Fibroblast of skin of right quadriceps (primary cell): ENCODE measurements around the gene P3H4.

ENCODE experiments used
- DNase-seq: peaks from one replicate; pipeline ENCODE4 v3.0.0-alpha.2; 2013

Gene P3H4

DNA sequence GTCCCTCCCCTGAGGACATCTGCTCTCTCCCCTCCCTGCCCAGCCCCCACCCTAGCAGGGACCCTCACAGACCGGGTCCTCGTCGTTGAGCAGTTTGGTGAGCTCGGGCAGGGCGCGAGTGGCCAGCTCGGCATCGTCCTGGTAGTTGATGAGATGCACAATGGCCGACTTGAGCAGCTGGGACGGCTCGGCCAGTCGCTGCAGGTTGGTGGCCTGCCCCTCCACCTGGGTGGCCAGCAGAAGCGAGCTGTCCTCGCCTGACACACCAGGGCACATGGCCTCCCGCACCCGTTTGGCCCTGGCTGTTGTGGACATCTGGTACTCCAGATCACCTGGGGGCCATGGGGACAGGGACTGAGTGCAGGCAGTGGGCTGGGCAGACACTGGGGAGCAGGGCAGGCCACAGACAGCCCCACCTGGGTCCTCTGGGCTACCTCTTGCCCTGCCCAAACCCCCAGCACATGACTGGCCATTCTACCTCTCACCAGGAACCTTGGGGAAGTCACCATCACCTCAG, 42.3 kb downstream of the P3H4 start:
- DNase-seq = no peak

DNA sequence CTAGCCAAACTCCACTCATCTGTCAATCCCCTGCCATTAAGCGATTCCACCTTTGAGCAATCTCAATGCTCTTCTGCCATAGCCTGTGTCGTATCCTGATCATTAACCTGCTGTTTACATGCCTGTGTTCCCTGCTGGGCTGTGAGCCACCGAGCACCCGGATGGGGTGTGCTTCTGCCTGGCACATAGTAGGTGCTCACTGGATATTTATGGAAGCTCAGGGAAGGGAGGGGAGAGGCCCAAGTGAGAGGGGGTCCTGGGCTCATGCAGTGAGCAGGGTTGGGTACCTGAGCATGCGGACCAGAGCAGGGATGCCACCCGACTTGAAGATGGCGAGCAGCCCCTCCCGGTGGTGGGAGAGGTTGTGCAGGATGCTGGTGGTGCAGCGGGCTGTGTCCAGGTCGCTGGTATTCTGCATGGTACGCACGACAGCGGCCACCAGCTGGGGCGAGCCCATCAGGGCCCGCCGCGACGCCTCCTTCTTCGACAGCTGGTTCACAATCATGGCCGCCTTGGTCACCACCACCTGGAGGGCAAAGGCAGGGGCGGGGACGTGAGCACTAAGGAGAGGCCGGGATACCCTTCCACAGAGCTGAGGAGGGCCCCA, 43.0 kb downstream of the P3H4 start:
- no peak for DNase-seq

GRCh38 chr17:41767324-41768042, 44.3 kb downstream of the P3H4 start:
- DNase-seq = no peak

- no peak for DNase-seq
These were observed 45.6 kb downstream of the P3H4 start for GRCh38 chr17:41766135-41766534.

- DNase-seq = no peak
These were observed 48.4 kb downstream of the P3H4 start for GRCh38 chr17:41763327-41763726.

GRCh38 chr17:41762841-41763240, 48.9 kb downstream of the P3H4 start:
- no peak for DNase-seq

DNA sequence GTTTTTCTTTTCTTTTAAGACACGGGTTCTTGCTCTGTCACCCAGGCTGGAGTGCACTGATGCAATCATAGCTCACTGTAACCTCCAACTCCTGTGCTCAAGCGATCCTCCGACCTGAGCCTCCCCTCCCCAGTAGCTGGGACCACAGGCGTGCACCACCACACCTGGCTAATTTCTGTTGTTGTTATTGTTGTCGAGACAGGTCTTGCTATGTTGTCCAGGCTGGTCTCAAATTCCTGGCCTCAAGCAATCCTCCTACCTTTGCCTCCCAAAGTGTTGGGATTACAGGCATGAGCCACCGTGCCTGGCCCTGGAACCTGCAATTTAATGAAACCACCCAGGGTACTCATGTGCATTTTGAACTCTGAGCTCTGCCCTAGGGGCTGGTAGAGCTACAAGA, 49.4 kb downstream of the P3H4 start:
- DNase-seq = no peak

GRCh38 chr17:41760878-41761277, 50.9 kb downstream of the P3H4 start:
- DNase-seq = no peak

- DNase-seq = no peak
These were observed 53.1 kb downstream of the P3H4 start for GRCh38 chr17:41758601-41759000.

GRCh38 chr17:41754066-41754465, 57.7 kb downstream of the P3H4 start:
- DNase-seq = no peak
